ENCODE measurements around the gene ZNF571. TPM values are rescaled to one million over a fixed set of nuclear protein-coding genes. Genes with fewer than 3 reads are reported as not detected.

Gene ZNF571
- total RNA-seq, 1 donor from 2014 or later = 3.9 TPM

DNA sequence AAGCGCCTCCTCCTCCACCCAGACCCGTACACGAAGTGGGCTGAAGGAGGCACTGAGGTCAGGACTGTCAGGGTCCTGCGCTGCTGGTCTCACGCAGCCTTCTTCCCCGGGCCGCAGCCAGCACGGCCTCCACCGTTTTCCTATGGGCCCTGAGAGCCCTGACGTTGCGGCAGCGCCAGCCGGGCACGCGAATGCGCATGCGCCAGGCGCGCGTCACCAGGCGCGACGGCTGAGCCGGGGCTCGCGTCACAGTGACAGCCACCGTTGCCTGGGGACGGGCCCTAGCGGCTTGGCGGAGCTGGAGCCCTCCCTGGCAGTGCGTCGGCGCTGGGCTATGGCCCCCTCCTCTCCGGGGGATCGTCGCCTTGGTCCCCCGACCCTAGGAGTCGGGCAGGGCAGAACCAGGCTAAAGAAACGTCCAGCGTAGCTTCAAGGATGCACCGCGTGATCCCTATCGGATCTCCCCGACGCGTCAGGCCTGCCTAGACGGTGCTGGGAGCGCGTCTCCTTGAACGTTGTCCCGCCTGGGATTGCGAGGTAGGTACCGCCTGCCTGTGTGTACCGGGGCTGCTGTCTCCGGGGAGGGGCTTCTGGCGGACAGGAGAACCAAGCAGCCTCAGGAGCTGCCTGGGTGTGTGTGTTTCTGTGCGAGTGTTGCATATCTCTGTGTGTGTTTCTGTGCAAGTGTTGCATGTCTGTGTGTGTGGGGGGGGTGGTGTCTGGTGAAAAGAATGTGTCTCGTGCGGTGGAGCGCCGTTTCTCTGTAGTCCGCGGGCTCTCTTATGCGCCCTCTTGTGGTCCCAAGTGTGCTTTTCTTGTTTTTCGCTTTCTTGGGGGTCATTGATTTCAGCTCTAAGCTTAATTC, 43.2 kb downstream of the ZNF571 start:
- Mint-ChIP-seq H3K9me3 (ENCODE audit: unreplicated experiment) (peaks cover 53% of the 10 kb centered on the region), H3K27me3 (ENCODE audit: unreplicated experiment) (peaks cover 13% of the 10 kb centered on the region), H3K4me3 (ENCODE audit: unreplicated experiment) (peak overlapping the region; percentile 91), H3K4me1 (ENCODE audit: unreplicated experiment) (no peaks in the 10 kb centered on the region), H3K27ac (ENCODE audit: unreplicated experiment) (no peak overlapping the region), H3K36me3 (ENCODE audit: low read depth, unreplicated experiment) (peaks cover 71% of the 10 kb centered on the region)
- TF ChIP-seq CTCF (IDR thresholded peaks at IDR 0.05; ENCODE audit: unreplicated experiment) = no peak
- DNase-seq (ENCODE audit: low spot score) = peak; percentile 10

- Mint-ChIP-seq H3K27ac (ENCODE audit: unreplicated experiment) (no peak overlapping the region), H3K36me3 (ENCODE audit: low read depth, unreplicated experiment) (peaks cover 61% of the 10 kb centered on the region), H3K4me1 (ENCODE audit: unreplicated experiment) (no peaks in the 10 kb centered on the region), H3K9me3 (ENCODE audit: unreplicated experiment) (peaks cover 44% of the 10 kb centered on the region), H3K27me3 (ENCODE audit: unreplicated experiment) (peaks cover 6% of the 10 kb centered on the region), H3K4me3 (ENCODE audit: unreplicated experiment) (peak overlapping the region; percentile 70)
- no peak for TF ChIP-seq CTCF (IDR thresholded peaks at IDR 0.05; ENCODE audit: unreplicated experiment)
- DNase-seq (ENCODE audit: low spot score) = no peak
These were observed 57.1 kb downstream of the ZNF571 start for GRCh38 chr19:37537391-37537947.

DNA sequence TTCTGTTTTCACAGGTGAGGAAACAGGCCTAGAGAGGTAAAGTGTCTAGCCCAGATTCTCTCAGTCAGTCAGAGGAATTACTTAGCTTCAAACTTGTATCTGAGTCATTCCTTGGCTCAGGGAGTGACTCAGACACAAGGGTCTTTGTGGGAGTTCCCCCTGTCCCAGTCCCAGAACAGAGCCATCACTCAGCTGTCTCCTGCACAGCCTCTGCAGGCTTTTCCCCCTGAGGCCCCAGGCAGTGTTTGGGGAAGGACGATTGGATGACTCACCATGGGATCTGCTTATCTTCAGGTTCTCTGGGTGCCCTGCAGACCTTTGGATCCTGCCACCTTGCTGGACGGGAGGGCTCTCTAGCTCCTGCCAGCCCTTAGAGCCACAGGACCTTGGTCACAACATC, 74.7 kb downstream of the ZNF571 start:
- H3K27ac Mint-ChIP-seq (ENCODE audit: unreplicated experiment) = no peak overlapping the region
- TF ChIP-seq CTCF (IDR thresholded peaks at IDR 0.05; ENCODE audit: unreplicated experiment) = no peak

More for the DNA sequence above, 74.7 kb downstream of the ZNF571 start:
- Mint-ChIP-seq H3K4me1 (ENCODE audit: unreplicated experiment) (no peaks in the 10 kb centered on the region), H3K9me3 (ENCODE audit: unreplicated experiment) (peaks cover 7% of the 10 kb centered on the region), H3K36me3 (ENCODE audit: low read depth, unreplicated experiment) (peaks cover 69% of the 10 kb centered on the region), H3K27me3 (ENCODE audit: unreplicated experiment) (peaks cover 3% of the 10 kb centered on the region), H3K4me3 (ENCODE audit: unreplicated experiment) (peak overlapping the region; percentile 81)
- no peak for DNase-seq (ENCODE audit: low spot score)

Other genes with a start within 250 kb of the ZNF571 start
- 4.9 TPM for gene ZNF527, start 223.7 kb downstream of the ZNF571 start, total RNA-seq (ENCODE audit: unreplicated experiment)
- 4.7 TPM for gene ZNF569, start 127.3 kb downstream of the ZNF571 start, total RNA-seq (ENCODE audit: unreplicated experiment)
- 9.5 TPM for gene ZNF570, start 125.4 kb downstream of the ZNF571 start, total RNA-seq (ENCODE audit: unreplicated experiment)
- gene ZNF793, start 87.9 kb downstream of the ZNF571 start, total RNA-seq (ENCODE audit: unreplicated experiment) = 10.9 TPM
- gene ZNF540, start 84 bp upstream of the ZNF571 start, total RNA-seq (ENCODE audit: unreplicated experiment) = 0.69 TPM
- gene ZFP30, start 60.7 kb upstream of the ZNF571 start, total RNA-seq (ENCODE audit: unreplicated experiment) = 20.2 TPM
- gene ZNF607, start 125.0 kb upstream of the ZNF571 start, total RNA-seq (ENCODE audit: unreplicated experiment) = 15.2 TPM
- 11.3 TPM for gene ZNF573, start 184.8 kb upstream of the ZNF571 start, total RNA-seq (ENCODE audit: unreplicated experiment)

All from endothelial cell (in vitro differentiated cells).